HEK293T (cell line): Measurements from ENCODE around the gene PDE1A.

Experiments
- CTCF ChIA-PET: fragments of 350-600 bp; formaldehyde crosslinking; extraction: SDS; loops from one replicate; lab custom pipeline; 2021; ENCODE audit warnings: antibody characterized with exemption, inconsistent platforms; lab: Yijun Ruan, JAX
- POLR2A ChIA-PET: fragments of 350-600 bp; formaldehyde crosslinking; extraction: SDS; loops from one replicate; lab custom pipeline; 2020; ENCODE audit warnings: antibody characterized with exemption, inconsistent platforms; lab: Yijun Ruan, JAX
- DNase-seq: peaks from one replicate; pipeline ENCODE4 v3.0.0; 2012; ENCODE audit warnings: mixed read lengths; ENCODE audit errors: extremely low spot score
- ARNT ChIP-seq: fragments of 450-650 bp; IDR thresholded peaks from 2 replicates; pipeline ENCODE4 v1.6.1; 2017; ENCODE audit warnings: mild to moderate bottlenecking
- BHLHE40 ChIP-seq: fragments of 450-650 bp; IDR thresholded peaks from 2 replicates; pipeline ENCODE4 v1.6.1; 2016; ENCODE audit warnings: mild to moderate bottlenecking, moderate library complexity, borderline replicate concordance
- CTBP1 ChIP-seq: fragments of 450-650 bp; IDR thresholded peaks from 2 replicates; pipeline ENCODE4 v1.6.1; 2016; ENCODE audit warnings: borderline replicate concordance
- ELF4 ChIP-seq: fragments of 450-650 bp; IDR thresholded peaks from 2 replicates; pipeline ENCODE4 v1.6.1; 2017; ENCODE audit warnings: antibody characterized with exemption
- FOXA1 ChIP-seq: fragments of 450-650 bp; IDR thresholded peaks from 2 replicates; pipeline ENCODE4 v1.6.1; 2016; ENCODE audit warnings: mild to moderate bottlenecking
- FOXK2 ChIP-seq: fragments of 450-650 bp; IDR thresholded peaks from 2 replicates; pipeline ENCODE4 v1.6.1; 2016; ENCODE audit warnings: mild to moderate bottlenecking
- FOXM1 ChIP-seq: fragments of 450-650 bp; IDR thresholded peaks from 2 replicates; pipeline ENCODE4 v1.6.1; 2017; ENCODE audit warnings: mild to moderate bottlenecking, borderline replicate concordance
- HDGF ChIP-seq: fragments of 450-650 bp; IDR thresholded peaks from 2 replicates; pipeline ENCODE4 v1.6.1; 2017; ENCODE audit warnings: antibody characterized with exemption, borderline replicate concordance
- L3MBTL2 ChIP-seq: fragments of 450-650 bp; conservative IDR thresholded peaks from 2 replicates; pipeline ENCODE4 v1.6.1; 2016; ENCODE audit warnings: mild to moderate bottlenecking
- LEF1 ChIP-seq: fragments of 450-650 bp; IDR thresholded peaks from 2 replicates; pipeline ENCODE4 v1.6.1; 2017; ENCODE audit warnings: mild to moderate bottlenecking, borderline replicate concordance
- NFRKB ChIP-seq: fragments of 450-650 bp; IDR thresholded peaks from 2 replicates; pipeline ENCODE4 v1.6.1; 2016; ENCODE audit warnings: mild to moderate bottlenecking, moderate library complexity
- SP1 ChIP-seq: fragments of 450-650 bp; IDR thresholded peaks from 2 replicates; pipeline ENCODE4 v1.6.1; 2017
- SUZ12 ChIP-seq: fragments of 450-650 bp; IDR thresholded peaks from 2 replicates; pipeline ENCODE4 v1.6.1; 2016; ENCODE audit warnings: mild to moderate bottlenecking
- TARDBP ChIP-seq: fragments of 450-650 bp; IDR thresholded peaks from 2 replicates; pipeline ENCODE4 v1.6.1; 2016
- ZNF384 ChIP-seq: fragments of 450-650 bp; IDR thresholded peaks from 2 replicates; pipeline ENCODE4 v1.6.1; 2016
- TF ChIP-seq, protein P1 (sequence below): fragments of 450-650 bp; IDR thresholded peaks from 2 replicates; pipeline ENCODE4 v1.6.1; 2016

PDE1A gene

DNA sequence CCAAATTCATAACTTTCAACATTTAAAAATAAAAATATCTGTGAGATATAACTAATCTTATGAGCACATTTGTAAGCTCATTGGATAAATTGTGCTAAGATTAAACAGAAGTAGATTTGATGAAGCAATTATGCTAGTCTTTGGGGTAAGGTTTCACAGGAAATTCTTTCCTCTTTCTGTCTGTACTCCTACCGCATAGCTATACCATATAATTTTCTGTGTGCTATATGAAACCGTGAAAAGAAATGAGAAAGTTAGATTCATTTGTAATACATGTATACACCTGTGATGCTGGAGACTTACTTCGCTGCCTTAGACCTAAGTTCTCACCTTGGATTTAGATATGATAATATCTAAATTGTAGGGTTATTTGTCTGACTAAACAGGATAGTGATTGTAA, 256.5 kb downstream of the PDE1A start:
- POLR2A ChIA-PET: no interaction called here
- CTCF ChIA-PET: no interaction called here
- no peak for TF ChIP-seq ELF4
- no peak for TF ChIP-seq L3MBTL2
- no peak for TF ChIP-seq LEF1
- no peak for TF ChIP-seq ARNT
- no peak for TF ChIP-seq ZNF384
- no peak for TF ChIP-seq FOXK2
- no peak for TF ChIP-seq HDGF
- TF ChIP-seq CTBP1: no peak
- TF ChIP-seq FOXM1: no peak
- TF ChIP-seq SUZ12: no peak
- no peak for TF ChIP-seq TARDBP
- TF ChIP-seq SP1: no peak
- TF ChIP-seq, protein P1, sequence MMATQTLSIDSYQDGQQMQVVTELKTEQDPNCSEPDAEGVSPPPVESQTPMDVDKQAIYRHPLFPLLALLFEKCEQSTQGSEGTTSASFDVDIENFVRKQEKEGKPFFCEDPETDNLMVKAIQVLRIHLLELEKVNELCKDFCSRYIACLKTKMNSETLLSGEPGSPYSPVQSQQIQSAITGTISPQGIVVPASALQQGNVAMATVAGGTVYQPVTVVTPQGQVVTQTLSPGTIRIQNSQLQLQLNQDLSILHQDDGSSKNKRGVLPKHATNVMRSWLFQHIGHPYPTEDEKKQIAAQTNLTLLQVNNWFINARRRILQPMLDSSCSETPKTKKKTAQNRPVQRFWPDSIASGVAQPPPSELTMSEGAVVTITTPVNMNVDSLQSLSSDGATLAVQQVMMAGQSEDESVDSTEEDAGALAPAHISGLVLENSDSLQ: no peak
- no peak for TF ChIP-seq FOXA1
- TF ChIP-seq BHLHE40: no peak
- TF ChIP-seq NFRKB: no peak
- no peak for DNase-seq

- ChIA-PET CTCF (no interaction called here), POLR2A (no interaction called here)
Measured at GRCh38 chr2:182167882-182168281, 259.0 kb downstream of the PDE1A start.

DNA sequence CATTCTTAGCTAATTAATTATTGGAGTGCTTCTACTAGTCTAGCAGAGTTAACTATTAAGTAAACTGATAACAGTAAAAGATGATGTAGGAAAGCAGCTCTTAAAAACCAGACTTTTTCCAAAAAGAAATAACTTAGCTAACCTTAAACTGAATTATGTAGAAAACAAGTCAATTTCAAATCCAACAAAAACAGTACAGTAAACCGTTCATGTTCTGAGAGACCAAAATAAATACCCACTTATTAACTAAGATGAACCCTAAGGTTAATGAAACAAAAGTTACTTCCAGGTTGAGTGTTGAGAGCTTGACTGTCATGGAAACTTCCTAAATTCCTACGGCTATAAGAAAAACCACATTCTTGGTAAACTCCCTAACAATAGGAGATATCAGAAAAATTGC, 260.0 kb downstream of the PDE1A start:
- ChIA-PET CTCF (no interaction called here), POLR2A (no interaction called here)
- DNase-seq: no peak
- TF ChIP-seq L3MBTL2 (no peak), LEF1 (no peak), BHLHE40 (no peak), ELF4 (no peak), ZNF384 (no peak), TARDBP (no peak), NFRKB (no peak), ARNT (no peak), FOXM1 (no peak), FOXK2 (no peak)
- TF ChIP-seq, protein P1: no peak

More at GRCh38 chr2:182167882-182168281, 259.0 kb downstream of the PDE1A start:
- TF ChIP-seq BHLHE40 (no peak), ZNF384 (no peak), CTBP1 (no peak), LEF1 (no peak), SP1 (no peak), HDGF (no peak), NFRKB (no peak), L3MBTL2 (no peak), FOXA1 (no peak), ELF4 (no peak), FOXK2 (no peak), ARNT (no peak), FOXM1 (no peak), TARDBP (no peak)
- TF ChIP-seq, protein P1: no peak
- DNase-seq: no peak

DNA sequence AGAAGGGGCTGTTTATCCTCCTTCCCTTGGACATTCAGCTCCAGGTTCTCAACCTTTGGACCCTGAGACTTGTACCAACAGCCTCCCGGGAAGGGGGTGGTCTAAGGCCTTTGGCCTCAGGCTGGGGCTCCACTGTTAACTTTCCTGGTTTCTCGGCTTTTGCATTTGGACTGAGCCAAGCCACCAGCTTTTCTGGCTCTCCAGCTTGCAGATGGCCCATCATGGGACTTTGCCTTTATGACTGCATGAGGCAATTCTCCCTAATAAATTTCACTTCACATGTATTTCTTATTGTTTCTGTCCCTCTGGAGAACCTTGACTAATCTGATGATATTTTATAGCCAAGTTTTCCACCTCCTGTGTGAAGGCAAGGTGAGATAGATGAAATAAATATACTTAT, 260.4 kb downstream of the PDE1A start:
- DNase-seq: no peak
- ChIA-PET CTCF (no interaction called here), POLR2A (no interaction called here)
- TF ChIP-seq LEF1 (no peak), HDGF (no peak)

DNA sequence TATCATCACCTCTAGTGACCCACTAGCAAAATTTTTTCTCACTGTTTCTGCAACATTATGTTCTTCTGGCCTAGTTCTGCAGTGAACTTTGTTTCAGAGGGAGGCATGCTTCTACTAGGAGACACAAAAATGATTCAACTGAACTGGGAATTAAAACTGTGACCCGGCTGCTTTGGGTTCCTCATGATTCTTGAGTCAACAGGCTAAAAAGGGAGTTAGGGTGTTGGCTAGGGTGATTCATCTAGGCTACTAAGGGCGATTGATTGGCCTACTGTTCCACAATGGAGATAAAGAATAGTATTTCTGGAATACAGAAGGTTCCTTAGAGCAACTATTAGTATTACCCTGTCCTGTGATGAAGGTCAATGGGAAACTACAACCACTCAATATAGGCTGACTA, 261.6 kb downstream of the PDE1A start:
- ChIA-PET CTCF (interaction anchor here (1.0 kb wide), 1 partner anchor 484 kb away, joined by 3 read pairs; no protein-coding TSS in a partner anchor), POLR2A (no interaction called here)
- TF ChIP-seq ZNF384 (no peak), ELF4 (no peak), FOXM1 (no peak), LEF1 (no peak), NFRKB (no peak), SUZ12 (no peak), BHLHE40 (no peak), FOXK2 (no peak), SP1 (no peak), HDGF (no peak), ARNT (no peak), L3MBTL2 (no peak), FOXA1 (no peak), TARDBP (no peak), CTBP1 (no peak)
- TF ChIP-seq, protein P1: no peak
- no peak for DNase-seq

GRCh38 chr2:182164686-182165085, 262.1 kb downstream of the PDE1A start:
- ChIA-PET POLR2A (no interaction called here), CTCF (no interaction called here)
- no peak for DNase-seq
- TF ChIP-seq ZNF384 (no peak), ARNT (no peak), TARDBP (no peak), FOXA1 (no peak), SUZ12 (no peak), FOXK2 (no peak), BHLHE40 (no peak), L3MBTL2 (no peak), FOXM1 (no peak), NFRKB (no peak), SP1 (no peak), LEF1 (no peak), CTBP1 (no peak), HDGF (no peak), ELF4 (no peak)
- TF ChIP-seq, protein P1: no peak
